ENCODE data around the gene MCC.

Gene MCC

DNA sequence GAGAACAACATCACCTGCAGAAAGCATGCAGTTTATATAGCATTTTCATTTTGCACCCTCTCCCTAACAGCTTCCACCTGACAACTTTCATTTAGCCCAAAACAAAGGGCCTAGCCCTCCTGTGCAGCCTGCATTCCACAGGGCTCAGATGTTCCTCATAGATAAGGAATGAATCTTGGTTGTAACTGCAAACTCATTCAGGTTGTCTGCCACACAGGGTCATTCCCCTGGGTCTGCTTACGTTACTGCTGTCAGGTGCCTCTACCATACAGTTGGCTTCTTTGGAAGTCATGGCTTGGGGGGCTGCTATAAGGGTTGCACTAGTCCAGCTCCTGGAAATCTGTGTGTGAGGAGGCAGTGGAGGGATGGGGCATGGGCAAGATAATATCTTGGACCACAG lies 514.3 kb downstream of the MCC start (continued):
- TF ChIP-seq CSRNP3 (CRISPR knock-in tag; IDR thresholded peaks at IDR 0.05) = no peak
- TF ChIP-seq ESRRG (CRISPR knock-in tag; IDR thresholded peaks at IDR 0.05) = no peak
- TF ChIP-seq, protein P1, sequence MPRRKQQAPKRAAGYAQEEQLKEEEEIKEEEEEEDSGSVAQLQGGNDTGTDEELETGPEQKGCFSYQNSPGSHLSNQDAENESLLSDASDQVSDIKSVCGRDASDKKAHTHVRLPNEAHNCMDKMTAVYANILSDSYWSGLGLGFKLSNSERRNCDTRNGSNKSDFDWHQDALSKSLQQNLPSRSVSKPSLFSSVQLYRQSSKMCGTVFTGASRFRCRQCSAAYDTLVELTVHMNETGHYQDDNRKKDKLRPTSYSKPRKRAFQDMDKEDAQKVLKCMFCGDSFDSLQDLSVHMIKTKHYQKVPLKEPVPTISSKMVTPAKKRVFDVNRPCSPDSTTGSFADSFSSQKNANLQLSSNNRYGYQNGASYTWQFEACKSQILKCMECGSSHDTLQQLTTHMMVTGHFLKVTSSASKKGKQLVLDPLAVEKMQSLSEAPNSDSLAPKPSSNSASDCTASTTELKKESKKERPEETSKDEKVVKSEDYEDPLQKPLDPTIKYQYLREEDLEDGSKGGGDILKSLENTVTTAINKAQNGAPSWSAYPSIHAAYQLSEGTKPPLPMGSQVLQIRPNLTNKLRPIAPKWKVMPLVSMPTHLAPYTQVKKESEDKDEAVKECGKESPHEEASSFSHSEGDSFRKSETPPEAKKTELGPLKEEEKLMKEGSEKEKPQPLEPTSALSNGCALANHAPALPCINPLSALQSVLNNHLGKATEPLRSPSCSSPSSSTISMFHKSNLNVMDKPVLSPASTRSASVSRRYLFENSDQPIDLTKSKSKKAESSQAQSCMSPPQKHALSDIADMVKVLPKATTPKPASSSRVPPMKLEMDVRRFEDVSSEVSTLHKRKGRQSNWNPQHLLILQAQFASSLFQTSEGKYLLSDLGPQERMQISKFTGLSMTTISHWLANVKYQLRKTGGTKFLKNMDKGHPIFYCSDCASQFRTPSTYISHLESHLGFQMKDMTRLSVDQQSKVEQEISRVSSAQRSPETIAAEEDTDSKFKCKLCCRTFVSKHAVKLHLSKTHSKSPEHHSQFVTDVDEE (CRISPR knock-in tag; IDR thresholded peaks at IDR 0.05) = no peak
- no peak for TF ChIP-seq ARNTL (CRISPR knock-in tag; IDR thresholded peaks at IDR 0.05; ENCODE audit: borderline replicate concordance, low read depth)
- TF ChIP-seq ZC3H10 (CRISPR knock-in tag; IDR thresholded peaks at IDR 0.05) = no peak
- TF ChIP-seq TCF4 (CRISPR knock-in tag; IDR thresholded peaks at IDR 0.05; ENCODE audit: borderline replicate concordance) = no peak
- no peak for TF ChIP-seq OSR1 (CRISPR knock-in tag; IDR thresholded peaks at IDR 0.05)

- TF ChIP-seq ZFP30 (CRISPR knock-in tag; IDR thresholded peaks at IDR 0.05) = no peak
- no peak for TF ChIP-seq ZNF70 (CRISPR knock-in tag; IDR thresholded peaks at IDR 0.05)
- no peak for TF ChIP-seq CSDC2 (CRISPR knock-in tag; IDR thresholded peaks at IDR 0.05)
- no peak for TF ChIP-seq SNAI2 (CRISPR knock-in tag; IDR thresholded peaks at IDR 0.05)
- TF ChIP-seq PPARA (CRISPR knock-in tag; IDR thresholded peaks at IDR 0.05; ENCODE audit: borderline replicate concordance) = no peak
- TF ChIP-seq ARNTL (CRISPR knock-in tag; IDR thresholded peaks at IDR 0.05; ENCODE audit: borderline replicate concordance, low read depth) = no peak
- TF ChIP-seq, protein P1 (CRISPR knock-in tag; IDR thresholded peaks at IDR 0.05) = no peak
- no peak for ATAC-seq
These were observed 515.2 kb downstream of the MCC start for GRCh38 chr5:112973036-112973435.
